B cell (primary cell): Measurements from ENCODE around the gene LOC128125822.

Experiments used
- EZH2 ChIP-seq: IDR thresholded peaks from 2 replicates; pipeline ENCODE4 v1.6.1; 2012; ENCODE audit warnings: borderline replicate concordance, low read depth, mild to moderate bottlenecking, moderate library complexity, low read length; ENCODE audit not compliant: insufficient read depth, poor library complexity, severe bottlenecking
- TF ChIP-seq, protein P1 (sequence below): fragments of 200-600 bp; IDR thresholded peaks from one replicate; pipeline ENCODE4 v1.8.0; 2022; ENCODE audit warnings: antibody characterized with exemption, mild to moderate bottlenecking

DNA sequence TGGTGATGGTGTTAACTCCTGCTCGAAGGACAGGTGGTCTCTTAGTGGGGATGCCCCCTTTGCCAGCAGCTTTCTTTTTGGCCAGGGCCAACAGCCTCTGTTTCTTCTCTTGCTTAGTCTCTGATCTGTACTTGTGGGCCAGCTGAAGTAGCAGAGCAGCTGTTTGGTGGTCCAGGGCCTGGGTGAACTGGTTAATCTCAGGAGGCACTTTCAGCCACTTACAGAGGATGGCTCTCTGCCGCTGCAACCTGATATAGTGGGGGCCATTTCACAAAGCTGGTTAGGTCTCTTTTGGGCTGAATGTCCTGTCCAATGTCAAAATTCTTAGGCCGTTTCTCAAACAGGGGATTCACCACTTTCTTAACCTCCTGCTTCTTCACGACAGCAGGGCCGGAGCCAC lies 23.2 kb upstream of the LOC128125822 start:
- TF ChIP-seq, protein P1, sequence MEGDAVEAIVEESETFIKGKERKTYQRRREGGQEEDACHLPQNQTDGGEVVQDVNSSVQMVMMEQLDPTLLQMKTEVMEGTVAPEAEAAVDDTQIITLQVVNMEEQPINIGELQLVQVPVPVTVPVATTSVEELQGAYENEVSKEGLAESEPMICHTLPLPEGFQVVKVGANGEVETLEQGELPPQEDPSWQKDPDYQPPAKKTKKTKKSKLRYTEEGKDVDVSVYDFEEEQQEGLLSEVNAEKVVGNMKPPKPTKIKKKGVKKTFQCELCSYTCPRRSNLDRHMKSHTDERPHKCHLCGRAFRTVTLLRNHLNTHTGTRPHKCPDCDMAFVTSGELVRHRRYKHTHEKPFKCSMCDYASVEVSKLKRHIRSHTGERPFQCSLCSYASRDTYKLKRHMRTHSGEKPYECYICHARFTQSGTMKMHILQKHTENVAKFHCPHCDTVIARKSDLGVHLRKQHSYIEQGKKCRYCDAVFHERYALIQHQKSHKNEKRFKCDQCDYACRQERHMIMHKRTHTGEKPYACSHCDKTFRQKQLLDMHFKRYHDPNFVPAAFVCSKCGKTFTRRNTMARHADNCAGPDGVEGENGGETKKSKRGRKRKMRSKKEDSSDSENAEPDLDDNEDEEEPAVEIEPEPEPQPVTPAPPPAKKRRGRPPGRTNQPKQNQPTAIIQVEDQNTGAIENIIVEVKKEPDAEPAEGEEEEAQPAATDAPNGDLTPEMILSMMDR, result no peak
- no peak for TF ChIP-seq EZH2
